Astrocyte (in vitro differentiated cells and primary cell): ENCODE data around the gene KIAA0319L.

Experiments
- EZH2 ChIP-seq: IDR thresholded peaks from 2 replicates; pipeline ENCODE4 v1.6.1; 2012; ENCODE audit warnings: mild to moderate bottlenecking, low read length, inconsistent platforms; ENCODE audit not compliant: insufficient read depth
- TF ChIP-seq, protein P1 (sequence below): IDR thresholded peaks from 2 replicates; pipeline ENCODE4 v1.5.1; 2011; ENCODE audit warnings: low read depth, mild to moderate bottlenecking, inconsistent platforms, low read length, moderate library complexity; ENCODE audit not compliant: insufficient read depth

DNA sequence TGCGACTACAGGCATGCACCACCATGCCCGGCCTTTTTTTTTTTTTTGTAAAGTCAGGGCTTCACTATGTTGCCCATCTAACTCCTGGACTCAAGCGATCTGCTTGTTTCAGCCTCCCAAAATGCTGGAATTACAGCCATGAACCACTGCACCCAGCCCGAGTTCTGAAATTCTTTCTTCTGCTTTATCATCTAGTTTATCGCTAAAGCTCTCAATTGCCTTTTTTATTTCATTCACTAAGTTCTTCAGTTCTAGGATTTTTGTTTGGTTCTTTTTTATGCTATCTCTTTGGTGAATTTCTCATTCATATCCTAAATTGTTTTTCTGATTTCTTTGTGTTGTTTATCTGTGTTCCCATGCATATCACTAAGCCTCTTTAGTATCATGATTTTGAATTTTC, 27.0 kb downstream of the KIAA0319L start:
- no peak for TF ChIP-seq EZH2
- TF ChIP-seq, protein P1, sequence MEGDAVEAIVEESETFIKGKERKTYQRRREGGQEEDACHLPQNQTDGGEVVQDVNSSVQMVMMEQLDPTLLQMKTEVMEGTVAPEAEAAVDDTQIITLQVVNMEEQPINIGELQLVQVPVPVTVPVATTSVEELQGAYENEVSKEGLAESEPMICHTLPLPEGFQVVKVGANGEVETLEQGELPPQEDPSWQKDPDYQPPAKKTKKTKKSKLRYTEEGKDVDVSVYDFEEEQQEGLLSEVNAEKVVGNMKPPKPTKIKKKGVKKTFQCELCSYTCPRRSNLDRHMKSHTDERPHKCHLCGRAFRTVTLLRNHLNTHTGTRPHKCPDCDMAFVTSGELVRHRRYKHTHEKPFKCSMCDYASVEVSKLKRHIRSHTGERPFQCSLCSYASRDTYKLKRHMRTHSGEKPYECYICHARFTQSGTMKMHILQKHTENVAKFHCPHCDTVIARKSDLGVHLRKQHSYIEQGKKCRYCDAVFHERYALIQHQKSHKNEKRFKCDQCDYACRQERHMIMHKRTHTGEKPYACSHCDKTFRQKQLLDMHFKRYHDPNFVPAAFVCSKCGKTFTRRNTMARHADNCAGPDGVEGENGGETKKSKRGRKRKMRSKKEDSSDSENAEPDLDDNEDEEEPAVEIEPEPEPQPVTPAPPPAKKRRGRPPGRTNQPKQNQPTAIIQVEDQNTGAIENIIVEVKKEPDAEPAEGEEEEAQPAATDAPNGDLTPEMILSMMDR = no peak
